Spinal cord (tissue), 10 donors: Measurements from ENCODE around the gene NEDD4. TPM values are rescaled to one million over a fixed set of nuclear protein-coding genes. Genes with fewer than 3 reads are reported as not detected.

Experiments
- DNase-seq, 6 donors: peaks; one replicate each; pipeline versions ENCODE4 v3.0.0 to v3.0.0-alpha.2; 2013 to 2015; ENCODE audit warnings: low spot score in 6 of 6, low read depth in 4 of 6
- H3K27ac ChIP-seq: one replicate; pipeline ENCODE4 v1.5.1; 2013; ENCODE audit warnings: low read depth, low read length, control low read depth
- H3K27me3 ChIP-seq: one replicate; pipeline ENCODE4 v1.6.1; 2013; ENCODE audit warnings: low read length; ENCODE audit not compliant: control insufficient read depth, insufficient read depth
- H3K36me3 ChIP-seq: one replicate; pipeline ENCODE4 v1.6.1; 2013; ENCODE audit warnings: low read length; ENCODE audit not compliant: control insufficient read depth, insufficient read depth
- H3K4me1 ChIP-seq: one replicate; pipeline ENCODE4 v1.6.1; 2013; ENCODE audit warnings: low read length; ENCODE audit not compliant: control insufficient read depth, insufficient read depth
- H3K4me3 ChIP-seq: one replicate; pipeline ENCODE4 v1.5.1; 2013; ENCODE audit warnings: low read depth, low read length, control low read depth
- H3K9me3 ChIP-seq: one replicate; pipeline ENCODE4 v1.6.1; 2013; ENCODE audit warnings: low read length; ENCODE audit not compliant: control insufficient read depth, insufficient read depth
- WGBS: methylation state at CpG from one replicate; pipeline ENCODE4 v1.1.5; 2013; ENCODE audit warnings: missing lambda C conversion rate; ENCODE audit not compliant: insufficient coverage; 5-methylcytosine and 5-hydroxymethylcytosine counted together
- polyA plus RNA-seq, 2 donors: library from polyadenylated mRNA; unstranded; fragments of 120-200 nt; gene quantifications; one replicate each; pipeline ENCODE4 v1.2.1, GENCODE V29; 2013; ENCODE audit not compliant: insufficient read length in 2 of 2
- total RNA-seq, 2 donors: library from RNA; depleted of rRNA in 1 of 2; stranded (reverse); fragments of 120-200 nt in 1 of 2; fragments of >200 nt in 1 of 2; gene quantifications; one replicate each; pipeline versions ENCODE4 v1.2.3 to v1.2.4, GENCODE V29; 2013 to 2014
- donor health status: healthy.

The NEDD4 gene
- total and polyA plus RNA-seq, 4 donors, result 5.7 to 16.4 (median 9.5) TPM

- H3K27me3 ChIP-seq, result no peaks in the 10 kb centered on the region
- no peaks in the 10 kb centered on the region for H3K9me3 ChIP-seq
- H3K4me1 ChIP-seq, result peaks cover 11% of the 10 kb centered on the region
- DNase-seq, result no peak
- no peaks in the 10 kb centered on the region for H3K36me3 ChIP-seq
- H3K27ac ChIP-seq, result peak overlapping the region; percentile 93
- H3K4me3 ChIP-seq, result peak overlapping the region; percentile 81
- WGBS, result 0% methylated on average over 5 of the region's 9 CpGs
Measured at GRCh38 chr15:55992769-55993110, 672 bp downstream of the NEDD4 start.

GRCh38 chr15:55991802-55992768 is 1.3 kb downstream of the NEDD4 start:
- Histone ChIP-seq H3K27me3 (no peaks in the 10 kb centered on the region), H3K36me3 (no peaks in the 10 kb centered on the region), H3K9me3 (no peaks in the 10 kb centered on the region), H3K27ac (peak overlapping the region; percentile 93), H3K4me1 (peaks cover 11% of the 10 kb centered on the region), H3K4me3 (peak overlapping the region; percentile 81)
- WGBS, result 58% methylated on average over 6 of the region's 12 CpGs
- DNase-seq, result peak in 1 of 6 donors; percentile 40

- Histone ChIP-seq H3K27ac (no peak overlapping the region), H3K36me3 (no peaks in the 10 kb centered on the region), H3K4me1 (peaks cover 11% of the 10 kb centered on the region), H3K4me3 (no peak overlapping the region), H3K9me3 (no peaks in the 10 kb centered on the region), H3K27me3 (no peaks in the 10 kb centered on the region)
- no CpG with 5 or more reads among the region's 1 CpG for WGBS
- peak in 1 of 6 donors; percentile 35 for DNase-seq
Measured at GRCh38 chr15:55990998-55991397, 2.4 kb downstream of the NEDD4 start.

- DNase-seq, result no peak
- WGBS, result no CpG with 5 or more reads among the region's 2 CpGs
- no peaks in the 10 kb centered on the region for H3K9me3 ChIP-seq
- no peak overlapping the region for H3K4me3 ChIP-seq
- H3K27me3 ChIP-seq, result no peaks in the 10 kb centered on the region
- peaks cover 11% of the 10 kb centered on the region for H3K4me1 ChIP-seq
- H3K27ac ChIP-seq, result no peak overlapping the region
- no peaks in the 10 kb centered on the region for H3K36me3 ChIP-seq
Measured at GRCh38 chr15:55990516-55990915, 2.9 kb downstream of the NEDD4 start.

- no peak for DNase-seq
- no peaks in the 10 kb centered on the region for H3K27me3 ChIP-seq
- no peak overlapping the region for H3K27ac ChIP-seq
- peaks cover 7% of the 10 kb centered on the region for H3K4me1 ChIP-seq
- H3K4me3 ChIP-seq, result no peak overlapping the region
- no peaks in the 10 kb centered on the region for H3K9me3 ChIP-seq
- no CpG with 5 or more reads among the region's 2 CpGs for WGBS
- H3K36me3 ChIP-seq, result no peaks in the 10 kb centered on the region
Measured at GRCh38 chr15:55989383-55989782, 4.0 kb downstream of the NEDD4 start.

GRCh38 chr15:55981582-55982249 is 11.7 kb downstream of the NEDD4 start:
- Histone ChIP-seq H3K27ac (no peak overlapping the region), H3K9me3 (no peaks in the 10 kb centered on the region), H3K27me3 (no peaks in the 10 kb centered on the region), H3K4me1 (no peaks in the 10 kb centered on the region), H3K36me3 (no peaks in the 10 kb centered on the region), H3K4me3 (no peak overlapping the region)
- DNase-seq, result no peak
- no CpG with 5 or more reads among the region's 2 CpGs for WGBS

GRCh38 chr15:55980511-55980910 is 12.9 kb downstream of the NEDD4 start:
- no peak for DNase-seq
- H3K36me3 ChIP-seq, result no peaks in the 10 kb centered on the region
- H3K4me3 ChIP-seq, result no peak overlapping the region
- H3K27ac ChIP-seq, result no peak overlapping the region
- H3K27me3 ChIP-seq, result no peaks in the 10 kb centered on the region
- 90% methylated on average over 2 of the region's 4 CpGs for WGBS
- H3K4me1 ChIP-seq, result no peaks in the 10 kb centered on the region
- H3K9me3 ChIP-seq, result peaks cover 1% of the 10 kb centered on the region

GRCh38 chr15:55977231-55977630 is 16.2 kb downstream of the NEDD4 start:
- no peaks in the 10 kb centered on the region for H3K27me3 ChIP-seq
- no peak overlapping the region for H3K27ac ChIP-seq
- H3K36me3 ChIP-seq, result no peaks in the 10 kb centered on the region
- H3K4me3 ChIP-seq, result no peak overlapping the region
- no peaks in the 10 kb centered on the region for H3K4me1 ChIP-seq
- WGBS, result no CpG with 5 or more reads among the region's 1 CpG
- peaks cover 2% of the 10 kb centered on the region for H3K9me3 ChIP-seq
- DNase-seq, result no peak

- H3K27ac ChIP-seq, result no peak overlapping the region
- no peak overlapping the region for H3K4me3 ChIP-seq
- no peaks in the 10 kb centered on the region for H3K27me3 ChIP-seq
- peaks cover 1% of the 10 kb centered on the region for H3K9me3 ChIP-seq
- DNase-seq, result no peak
- no peaks in the 10 kb centered on the region for H3K4me1 ChIP-seq
- no peaks in the 10 kb centered on the region for H3K36me3 ChIP-seq
- WGBS, result 80% methylated on average over 1 of the region's 1 CpG
Measured at GRCh38 chr15:55970286-55970685, 23.1 kb downstream of the NEDD4 start.
